K562 (cell line): ENCODE results near the gene ELOVL2. TPM values are rescaled to one million over a fixed set of nuclear protein-coding genes. Genes with fewer than 3 reads are reported as not detected.
A peak's percentile ranks its signal among the peaks of the same experiment; 100 is the strongest.

Source experiments
- ATAC-seq: fragments of 200-7000 bp; cut with Tn5 transposase; 3 replicates; pipeline ENCODE4 v1.9.1; 2020; ENCODE audit warnings: moderate library complexity
- BruUV-seq: library from RNA; stranded (reverse); fragments of 400-500 nt; replicated peaks from 2 replicates; lab custom pipeline; 2021; lab: Mats Ljungman, UMichigan
- CTCF ChIA-PET: fragments of 300-600 bp; formaldehyde crosslinking; extraction: SDS; loops from one replicate; lab custom pipeline; 2021; ENCODE audit warnings: low intra/inter-chr PET ratio; lab: Yijun Ruan, JAX
- POLR2A ChIA-PET: fragments of 300-600, 350-650 bp; sonication (Branson Sonifier 250); formaldehyde crosslinking; extraction: SDS; loops from one replicate; lab custom pipeline; 2021; ENCODE audit warnings: antibody characterized with exemption, inconsistent platforms; lab: Yijun Ruan, JAX
- DNase-seq, 4 experiments: peaks; one replicate each; pipeline versions ENCODE4 v3.0.0 to v3.0.0-alpha.2; 2011 to 2018; ENCODE audit warnings: low spot score in 3 of 4, mixed read lengths in 3 of 4; ENCODE audit errors: extremely low read depth in 1 of 4
- FAIRE-seq: peaks from 2 replicates; lab custom pipeline; 2011; peaks lifted over from hg19 to GRCh38; lab: Jason Lieb, UNC
- H2AFZ ChIP-seq: 2 replicates; pipeline ENCODE4 v1.6.0; 2011; ENCODE audit warnings: low read depth, low read length, control low read depth, inconsistent platforms
- H3K27ac ChIP-seq: fragments of 200-600 bp; 3 replicates; pipeline ENCODE4 v1.8.0; 2011; ENCODE audit warnings: low read depth, mild to moderate bottlenecking, control low read depth, inconsistent platforms, low read length, moderate library complexity, mixed read lengths; ENCODE audit errors: extremely low read depth
- H3K27me3 ChIP-seq, 2 experiments: fragments of 300-600 bp in 1 of 2; 2 replicates in 1 of 2; 3 replicates in 1 of 2; pipeline versions ENCODE4 v1.6.0 to v1.8.0; 2011; ENCODE audit warnings: inconsistent platforms in 2 of 2, low read length in 2 of 2, mild to moderate bottlenecking in 1 of 2, mixed read lengths in 1 of 2, moderate library complexity in 1 of 2; ENCODE audit not compliant: control insufficient read depth in 2 of 2, insufficient read depth in 2 of 2
- H3K36me3 ChIP-seq: fragments of 300-600 bp; 3 replicates; pipeline ENCODE4 v1.8.0; 2011; ENCODE audit warnings: mild to moderate bottlenecking, low read length, inconsistent platforms; ENCODE audit not compliant: control insufficient read depth, insufficient read depth
- H3K4me1 ChIP-seq, 2 experiments: fragments of 200-600 bp in 1 of 2; replicated peaks in 1 of 2; 2 replicates in 1 of 2; 3 replicates in 1 of 2; pipeline versions ENCODE4 v1.5.1 to v1.8.0; 2011; ENCODE audit warnings: inconsistent platforms in 2 of 2, low read length in 2 of 2, mild to moderate bottlenecking in 1 of 2, mixed read lengths in 1 of 2, moderate library complexity in 1 of 2; ENCODE audit not compliant: control insufficient read depth in 2 of 2, insufficient read depth in 2 of 2
- H3K4me2 ChIP-seq: 2 replicates; pipeline ENCODE4 v1.6.1; 2011; ENCODE audit warnings: low read length, control low read depth, inconsistent platforms, mixed read lengths; ENCODE audit not compliant: insufficient read depth
- H3K4me3 ChIP-seq: fragments of 200-600 bp; sonication (generic), shearing (Covaris generic); 2 replicates; pipeline ENCODE4 v1.5.1; 2016; ENCODE audit warnings: control low read depth, inconsistent platforms
- H3K79me2 ChIP-seq: fragments of 200-600 bp; 3 replicates; pipeline ENCODE4 v1.8.0; 2011; ENCODE audit warnings: low read length, inconsistent platforms; ENCODE audit not compliant: control insufficient read depth, insufficient read depth
- H3K9ac ChIP-seq, 2 experiments: 2 replicates each; pipeline versions ENCODE4 v1.6.0 to v1.6.1; 2011; ENCODE audit warnings: low read depth in 2 of 2, low read length in 2 of 2, control low read depth in 1 of 2, inconsistent platforms in 1 of 2, mild to moderate bottlenecking in 1 of 2, mixed read lengths in 1 of 2; ENCODE audit not compliant: insufficient read depth in 1 of 2
- H3K9me1 ChIP-seq: one replicate; pipeline ENCODE4 v1.6.0; 2011; ENCODE audit warnings: inconsistent platforms, mild to moderate bottlenecking, low read length, moderate library complexity; ENCODE audit not compliant: control insufficient read depth, insufficient read depth
- H3K9me3 ChIP-seq: replicated peaks from 2 replicates; pipeline ENCODE4 v1.5.1; 2011; ENCODE audit warnings: low read depth, low read length, inconsistent platforms; ENCODE audit not compliant: control insufficient read depth, insufficient read depth
- H4K20me1 ChIP-seq: replicated peaks from 2 replicates; pipeline ENCODE4 v1.6.1; 2011; ENCODE audit warnings: low read length, inconsistent platforms, mixed read lengths; ENCODE audit not compliant: control insufficient read depth, insufficient read depth
- C11orf30 ChIP-seq: fragments of 450-650 bp; IDR thresholded peaks from 2 replicates; pipeline ENCODE4 v1.6.1; 2016; ENCODE audit warnings: low read depth, mild to moderate bottlenecking
- CREBBP ChIP-seq: IDR thresholded peaks from one replicate; pipeline ENCODE4 v1.6.1; 2012; ENCODE audit warnings: low read depth, mild to moderate bottlenecking, control low read depth, inconsistent platforms, low read length
- POLR2A ChIP-seq: fragments of 450-650 bp; conservative IDR thresholded peaks from 2 replicates; pipeline ENCODE4 v1.6.1; 2016
- SAFB2 ChIP-seq: fragments of 200-400 bp; formaldehyde crosslinking; IDR thresholded peaks from 2 replicates; pipeline ENCODE4 v1.6.1; 2018; ENCODE audit warnings: borderline replicate concordance, low read length, low read depth, moderate library complexity; ENCODE audit not compliant: severe bottlenecking
- U2AF1 ChIP-seq: fragments of 200-400 bp; formaldehyde crosslinking; optimal IDR thresholded peaks from 2 replicates; pipeline ENCODE3; 2017; ENCODE audit warnings: mild to moderate bottlenecking, low read depth, low read length, moderate library complexity
- ZNF316 ChIP-seq: fragments of 450-650 bp; IDR thresholded peaks from 2 replicates; pipeline ENCODE4 v1.6.1; 2016
- ZNF696 ChIP-seq: fragments of 250-450 bp; sonication (Bioruptor Pico); conservative IDR thresholded peaks from 2 replicates; pipeline ENCODE4 v1.4.0; 2020; ENCODE audit warnings: mild to moderate bottlenecking, moderate library complexity
- WGBS: fragments of 100-300 bp; shearing (Covaris generic); methylation state at CpG from one replicate; pipeline ENCODE4 v1.1.6; 2016; ENCODE audit warnings: low coverage, mixed read lengths; ENCODE audit not compliant: insufficient coverage; ENCODE audit errors: missing lambda C conversion rate; 5-methylcytosine and 5-hydroxymethylcytosine counted together
- in situ Hi-C: fragments of 300-500 bp; cut with MboI; formaldehyde crosslinking; loops from 4 replicates; pipeline ENCODE4 v1.15.0; 2018; ENCODE audit warnings: inconsistent platforms, mixed read lengths
- intact Hi-C: fragments of 100-400 bp; cut with micrococcal nuclease; formaldehyde crosslinking; loops from 2 replicates; pipeline ENCODE4 v1.14.2; 2022
- polyA plus RNA-seq, 8 experiments: library from polyadenylated mRNA; depleted of rRNA in 4 of 8; stranded (reverse) in 5 of 8; unstranded in 3 of 8; fragments of >200 nt; fragmentation: Nextera tagmentation in 2 of 8; fragmentation: Illumina TruSeq in 1 of 8; extraction: Ambion mirVana in 2 of 8; extraction: Trizol in 1 of 8; gene quantifications; 2 replicates each; pipeline versions ENCODE4 v1.2.1 to v1.2.3, GENCODE V29; 2011 to 2014; ENCODE audit warnings: inconsistent platforms in 1 of 8, missing spikeins in 1 of 8
- total RNA-seq, 7 experiments: library from RNA; depleted of rRNA in 6 of 7; stranded (reverse); fragments of >200 nt in 6 of 7; fragmentation: Illumina TruSeq in 2 of 7; extraction: Trizol in 2 of 7; gene quantifications; 2 replicates each; pipeline versions ENCODE4 v1.2.1 to v1.2.3, GENCODE V29; 2011 to 2021; ENCODE audit warnings: low replicate concordance in 1 of 7
- TF ChIP-seq, protein P1 (sequence below): fragments of 200-600 bp; sonication (generic); IDR thresholded peaks from one replicate; pipeline ENCODE4 v1.6.1; 2012; ENCODE audit warnings: mild to moderate bottlenecking, low read depth, low read length, inconsistent platforms
- TF ChIP-seq, protein P2 (sequence below): fragments of 450-650 bp; IDR thresholded peaks from 2 replicates; pipeline ENCODE4 v1.6.1; 2016

Gene ELOVL2
- total and polyA plus RNA-seq, 9 of the 15 experiments (the other 6 are each of a cell fraction or from before 2014, with no cell fraction given) = 0.05 to 0.96 (median 0.31) TPM

DNA sequence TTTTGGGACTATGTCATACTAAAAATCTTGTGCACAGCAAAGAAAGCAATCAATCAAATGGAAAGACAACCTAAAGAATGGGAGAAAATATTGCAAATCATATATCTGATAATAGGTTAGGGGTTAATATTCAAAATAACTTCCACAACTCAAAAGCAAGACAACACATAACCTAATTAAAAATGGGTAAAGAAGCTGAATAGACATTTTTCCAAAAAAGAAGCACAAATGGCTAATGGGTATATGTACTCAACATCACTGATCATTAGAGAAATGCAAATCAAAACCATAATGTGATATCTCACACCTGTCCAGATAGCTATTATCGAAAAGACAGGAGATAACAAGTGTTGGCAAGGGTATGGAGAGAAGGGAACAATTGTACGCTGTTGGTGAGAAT lies 104.3 kb downstream of the ELOVL2 start:
- no peak overlapping the region for H2AFZ ChIP-seq

More for the DNA sequence above, 104.3 kb downstream of the ELOVL2 start:
- Histone ChIP-seq H3K9me3 (no peaks in the 10 kb centered on the region), H3K4me1 (no peaks in the 10 kb centered on the region), H3K79me2 (no peaks in the 10 kb centered on the region), H3K27me3 (no peaks in the 10 kb centered on the region), H4K20me1 (no peaks in the 10 kb centered on the region)
- in situ Hi-C loops = no loop called here
- WGBS = 95% methylated on average over 2 of the region's 2 CpGs
- CTCF ChIA-PET = no interaction called here
- ATAC-seq = no peak
- intact Hi-C loops = no loop called here
- DNase-seq = no peak
- POLR2A ChIA-PET = interaction anchor here (0.7 kb wide), 1 partner anchor 20 kb away, joined by 4 read pairs; no protein-coding TSS in a partner anchor
- TF ChIP-seq U2AF1 = no peak
- TF ChIP-seq ZNF316 = peak; percentile 83
- TF ChIP-seq, protein P1, sequence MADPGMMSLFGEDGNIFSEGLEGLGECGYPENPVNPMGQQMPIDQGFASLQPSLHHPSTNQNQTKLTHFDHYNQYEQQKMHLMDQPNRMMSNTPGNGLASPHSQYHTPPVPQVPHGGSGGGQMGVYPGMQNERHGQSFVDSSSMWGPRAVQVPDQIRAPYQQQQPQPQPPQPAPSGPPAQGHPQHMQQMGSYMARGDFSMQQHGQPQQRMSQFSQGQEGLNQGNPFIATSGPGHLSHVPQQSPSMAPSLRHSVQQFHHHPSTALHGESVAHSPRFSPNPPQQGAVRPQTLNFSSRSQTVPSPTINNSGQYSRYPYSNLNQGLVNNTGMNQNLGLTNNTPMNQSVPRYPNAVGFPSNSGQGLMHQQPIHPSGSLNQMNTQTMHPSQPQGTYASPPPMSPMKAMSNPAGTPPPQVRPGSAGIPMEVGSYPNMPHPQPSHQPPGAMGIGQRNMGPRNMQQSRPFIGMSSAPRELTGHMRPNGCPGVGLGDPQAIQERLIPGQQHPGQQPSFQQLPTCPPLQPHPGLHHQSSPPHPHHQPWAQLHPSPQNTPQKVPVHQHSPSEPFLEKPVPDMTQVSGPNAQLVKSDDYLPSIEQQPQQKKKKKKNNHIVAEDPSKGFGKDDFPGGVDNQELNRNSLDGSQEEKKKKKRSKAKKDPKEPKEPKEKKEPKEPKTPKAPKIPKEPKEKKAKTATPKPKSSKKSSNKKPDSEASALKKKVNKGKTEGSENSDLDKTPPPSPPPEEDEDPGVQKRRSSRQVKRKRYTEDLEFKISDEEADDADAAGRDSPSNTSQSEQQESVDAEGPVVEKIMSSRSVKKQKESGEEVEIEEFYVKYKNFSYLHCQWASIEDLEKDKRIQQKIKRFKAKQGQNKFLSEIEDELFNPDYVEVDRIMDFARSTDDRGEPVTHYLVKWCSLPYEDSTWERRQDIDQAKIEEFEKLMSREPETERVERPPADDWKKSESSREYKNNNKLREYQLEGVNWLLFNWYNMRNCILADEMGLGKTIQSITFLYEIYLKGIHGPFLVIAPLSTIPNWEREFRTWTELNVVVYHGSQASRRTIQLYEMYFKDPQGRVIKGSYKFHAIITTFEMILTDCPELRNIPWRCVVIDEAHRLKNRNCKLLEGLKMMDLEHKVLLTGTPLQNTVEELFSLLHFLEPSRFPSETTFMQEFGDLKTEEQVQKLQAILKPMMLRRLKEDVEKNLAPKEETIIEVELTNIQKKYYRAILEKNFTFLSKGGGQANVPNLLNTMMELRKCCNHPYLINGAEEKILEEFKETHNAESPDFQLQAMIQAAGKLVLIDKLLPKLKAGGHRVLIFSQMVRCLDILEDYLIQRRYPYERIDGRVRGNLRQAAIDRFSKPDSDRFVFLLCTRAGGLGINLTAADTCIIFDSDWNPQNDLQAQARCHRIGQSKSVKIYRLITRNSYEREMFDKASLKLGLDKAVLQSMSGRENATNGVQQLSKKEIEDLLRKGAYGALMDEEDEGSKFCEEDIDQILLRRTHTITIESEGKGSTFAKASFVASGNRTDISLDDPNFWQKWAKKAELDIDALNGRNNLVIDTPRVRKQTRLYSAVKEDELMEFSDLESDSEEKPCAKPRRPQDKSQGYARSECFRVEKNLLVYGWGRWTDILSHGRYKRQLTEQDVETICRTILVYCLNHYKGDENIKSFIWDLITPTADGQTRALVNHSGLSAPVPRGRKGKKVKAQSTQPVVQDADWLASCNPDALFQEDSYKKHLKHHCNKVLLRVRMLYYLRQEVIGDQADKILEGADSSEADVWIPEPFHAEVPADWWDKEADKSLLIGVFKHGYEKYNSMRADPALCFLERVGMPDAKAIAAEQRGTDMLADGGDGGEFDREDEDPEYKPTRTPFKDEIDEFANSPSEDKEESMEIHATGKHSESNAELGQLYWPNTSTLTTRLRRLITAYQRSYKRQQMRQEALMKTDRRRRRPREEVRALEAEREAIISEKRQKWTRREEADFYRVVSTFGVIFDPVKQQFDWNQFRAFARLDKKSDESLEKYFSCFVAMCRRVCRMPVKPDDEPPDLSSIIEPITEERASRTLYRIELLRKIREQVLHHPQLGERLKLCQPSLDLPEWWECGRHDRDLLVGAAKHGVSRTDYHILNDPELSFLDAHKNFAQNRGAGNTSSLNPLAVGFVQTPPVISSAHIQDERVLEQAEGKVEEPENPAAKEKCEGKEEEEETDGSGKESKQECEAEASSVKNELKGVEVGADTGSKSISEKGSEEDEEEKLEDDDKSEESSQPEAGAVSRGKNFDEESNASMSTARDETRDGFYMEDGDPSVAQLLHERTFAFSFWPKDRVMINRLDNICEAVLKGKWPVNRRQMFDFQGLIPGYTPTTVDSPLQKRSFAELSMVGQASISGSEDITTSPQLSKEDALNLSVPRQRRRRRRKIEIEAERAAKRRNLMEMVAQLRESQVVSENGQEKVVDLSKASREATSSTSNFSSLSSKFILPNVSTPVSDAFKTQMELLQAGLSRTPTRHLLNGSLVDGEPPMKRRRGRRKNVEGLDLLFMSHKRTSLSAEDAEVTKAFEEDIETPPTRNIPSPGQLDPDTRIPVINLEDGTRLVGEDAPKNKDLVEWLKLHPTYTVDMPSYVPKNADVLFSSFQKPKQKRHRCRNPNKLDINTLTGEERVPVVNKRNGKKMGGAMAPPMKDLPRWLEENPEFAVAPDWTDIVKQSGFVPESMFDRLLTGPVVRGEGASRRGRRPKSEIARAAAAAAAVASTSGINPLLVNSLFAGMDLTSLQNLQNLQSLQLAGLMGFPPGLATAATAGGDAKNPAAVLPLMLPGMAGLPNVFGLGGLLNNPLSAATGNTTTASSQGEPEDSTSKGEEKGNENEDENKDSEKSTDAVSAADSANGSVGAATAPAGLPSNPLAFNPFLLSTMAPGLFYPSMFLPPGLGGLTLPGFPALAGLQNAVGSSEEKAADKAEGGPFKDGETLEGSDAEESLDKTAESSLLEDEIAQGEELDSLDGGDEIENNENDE = no peak
- no peak for TF ChIP-seq ZNF696 (CRISPR knock-in tag)
- no peak for TF ChIP-seq POLR2A
- TF ChIP-seq, protein P2, sequence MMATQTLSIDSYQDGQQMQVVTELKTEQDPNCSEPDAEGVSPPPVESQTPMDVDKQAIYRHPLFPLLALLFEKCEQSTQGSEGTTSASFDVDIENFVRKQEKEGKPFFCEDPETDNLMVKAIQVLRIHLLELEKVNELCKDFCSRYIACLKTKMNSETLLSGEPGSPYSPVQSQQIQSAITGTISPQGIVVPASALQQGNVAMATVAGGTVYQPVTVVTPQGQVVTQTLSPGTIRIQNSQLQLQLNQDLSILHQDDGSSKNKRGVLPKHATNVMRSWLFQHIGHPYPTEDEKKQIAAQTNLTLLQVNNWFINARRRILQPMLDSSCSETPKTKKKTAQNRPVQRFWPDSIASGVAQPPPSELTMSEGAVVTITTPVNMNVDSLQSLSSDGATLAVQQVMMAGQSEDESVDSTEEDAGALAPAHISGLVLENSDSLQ = 0 out of 2 replicates have a peak, but pooled peaks have one; percentile 10
- no peak for TF ChIP-seq CREBBP
- TF ChIP-seq C11orf30 = peak; percentile 66; the same call in 1 of the 2 replicates
- TF ChIP-seq SAFB2 = no peak
- TF ChIP-seq, all 486 proteins: peak for 3
- Histone ChIP-seq H3K4me3 (no peak overlapping the region), H3K36me3 (peaks cover 37% of the 10 kb centered on the region; the same call in 2 of the 3 replicates), H3K27ac (no peak overlapping the region), H3K9me1 (no peaks in the 10 kb centered on the region), H3K9ac (no peak overlapping the region), H3K4me2 (no peak overlapping the region)
- FAIRE-seq = no peak
- no TSS peak for BruUV-seq
